Fibroblast of lung (primary cell): ENCODE data around the gene SLC16A10. TPM values are rescaled to one million over a fixed set of nuclear protein-coding genes. Genes with fewer than 3 reads are reported as not detected.
A peak's percentile ranks its signal among the peaks of the same experiment; 100 is the strongest.

Experiments
- DNase-seq, 2 donors: peaks; one replicate each; pipeline versions ENCODE4 v3.0.0 to v3.0.0-alpha.2; 2010; ENCODE audit warnings: low read depth in 2 of 2
- H2AFZ ChIP-seq: 2 replicates; pipeline ENCODE4 v1.5.1; 2012; ENCODE audit warnings: low read length, control low read depth, inconsistent platforms
- H3K27ac ChIP-seq: 2 replicates; pipeline ENCODE4 v1.5.1; 2011; ENCODE audit warnings: low read length, control low read depth; ENCODE audit not compliant: insufficient read depth
- H3K27me3 ChIP-seq: 2 replicates; pipeline ENCODE4 v1.5.1; 2011; ENCODE audit warnings: mild to moderate bottlenecking, low read length; ENCODE audit not compliant: control insufficient read depth, insufficient read depth
- H3K36me3 ChIP-seq: 2 replicates; pipeline ENCODE4 v1.5.1; 2011; ENCODE audit warnings: low read length; ENCODE audit not compliant: control insufficient read depth, insufficient read depth
- H3K4me1 ChIP-seq: 2 replicates; pipeline ENCODE4 v1.5.1; 2011; ENCODE audit warnings: low read length; ENCODE audit not compliant: control insufficient read depth, insufficient read depth; ENCODE audit errors: extremely low read depth
- H3K4me2 ChIP-seq: 2 replicates; pipeline ENCODE4 v1.5.1; 2011; ENCODE audit warnings: low read length, control low read depth; ENCODE audit not compliant: insufficient read depth; ENCODE audit errors: extremely low read depth
- H3K4me3 ChIP-seq, 4 experiments: fragments of 200-600 bp in 1 of 4; sonication (generic) in 1 of 4; replicated peaks in 1 of 4; 2 replicates each; pipeline ENCODE4 v1.5.1; 2011 to 2016; ENCODE audit warnings: low read length in 4 of 4, low read depth in 3 of 4, mild to moderate bottlenecking in 3 of 4, control low read depth in 2 of 4, inconsistent platforms in 1 of 4, mixed read lengths in 1 of 4; ENCODE audit not compliant: insufficient read depth in 1 of 4; ENCODE audit errors: control extremely low read depth in 1 of 4
- H3K79me2 ChIP-seq: 2 replicates; pipeline ENCODE4 v1.5.1; 2012; ENCODE audit warnings: mild to moderate bottlenecking, low read length, inconsistent platforms; ENCODE audit not compliant: control insufficient read depth, insufficient read depth
- H3K9ac ChIP-seq: 2 replicates; pipeline ENCODE4 v1.5.1; 2011; ENCODE audit warnings: mild to moderate bottlenecking, low read length, control low read depth; ENCODE audit not compliant: insufficient read depth
- H3K9me3 ChIP-seq: 2 replicates; pipeline ENCODE4 v1.5.1; 2012; ENCODE audit warnings: low read depth, low read length; ENCODE audit not compliant: control insufficient read depth, insufficient read depth
- H4K20me1 ChIP-seq: 2 replicates; pipeline ENCODE4 v1.5.1; 2011; ENCODE audit warnings: low read length; ENCODE audit not compliant: control insufficient read depth, insufficient read depth; ENCODE audit errors: extremely low read depth
- EZH2 ChIP-seq: IDR thresholded peaks from 2 replicates; pipeline ENCODE4 v1.5.1; 2012; ENCODE audit warnings: low read length, control low read depth, mild to moderate bottlenecking; ENCODE audit errors: missing control alignments
- polyA plus RNA-seq, 2 donors: library from polyadenylated mRNA; depleted of rRNA in 1 of 2; stranded (reverse) in 1 of 2; unstranded in 1 of 2; fragments of >200 nt; gene quantifications; 2 replicates each; pipeline ENCODE4 v1.2.1, GENCODE V29; 2011 to 2012; ENCODE audit warnings: missing spikeins in 1 of 2
- total RNA-seq: library from RNA; depleted of rRNA; stranded (reverse); fragments of >200 nt; gene quantifications from 2 replicates; pipeline ENCODE4 v1.2.1, GENCODE V29; 2014
- TF ChIP-seq, protein P1 (sequence below), 2 donors: IDR thresholded peaks in 1 of 2; conservative IDR thresholded peaks in 1 of 2; 1 replicate in 1 of 2; 2 replicates in 1 of 2; pipeline ENCODE4 v1.5.1; 2011 to 2012; ENCODE audit warnings: low read length in 2 of 2, control low read depth in 1 of 2, inconsistent platforms in 1 of 2, low read depth in 1 of 2, mild to moderate bottlenecking in 1 of 2

Gene SLC16A10
- total and polyA plus RNA-seq, 2 donors (not counting 1 experiment from before 2014, with no cell fraction given): not detected

GRCh38 chr6:111280445-111280955, 193.2 kb downstream of the SLC16A10 start:
- Histone ChIP-seq H4K20me1 (no peaks in the 10 kb centered on the region), H2AFZ (no peak overlapping the region), H3K79me2 (no peaks in the 10 kb centered on the region), H3K4me1 (no peaks in the 10 kb centered on the region), H3K9me3 (no peaks in the 10 kb centered on the region), H3K4me2 (no peak overlapping the region), H3K36me3 (peaks cover 5% of the 10 kb centered on the region), H3K27ac (no peak overlapping the region), H3K4me3 (no peak overlapping the region), H3K9ac (no peak overlapping the region), H3K27me3 (no peaks in the 10 kb centered on the region)
- TF ChIP-seq EZH2: no peak
- TF ChIP-seq, protein P1, sequence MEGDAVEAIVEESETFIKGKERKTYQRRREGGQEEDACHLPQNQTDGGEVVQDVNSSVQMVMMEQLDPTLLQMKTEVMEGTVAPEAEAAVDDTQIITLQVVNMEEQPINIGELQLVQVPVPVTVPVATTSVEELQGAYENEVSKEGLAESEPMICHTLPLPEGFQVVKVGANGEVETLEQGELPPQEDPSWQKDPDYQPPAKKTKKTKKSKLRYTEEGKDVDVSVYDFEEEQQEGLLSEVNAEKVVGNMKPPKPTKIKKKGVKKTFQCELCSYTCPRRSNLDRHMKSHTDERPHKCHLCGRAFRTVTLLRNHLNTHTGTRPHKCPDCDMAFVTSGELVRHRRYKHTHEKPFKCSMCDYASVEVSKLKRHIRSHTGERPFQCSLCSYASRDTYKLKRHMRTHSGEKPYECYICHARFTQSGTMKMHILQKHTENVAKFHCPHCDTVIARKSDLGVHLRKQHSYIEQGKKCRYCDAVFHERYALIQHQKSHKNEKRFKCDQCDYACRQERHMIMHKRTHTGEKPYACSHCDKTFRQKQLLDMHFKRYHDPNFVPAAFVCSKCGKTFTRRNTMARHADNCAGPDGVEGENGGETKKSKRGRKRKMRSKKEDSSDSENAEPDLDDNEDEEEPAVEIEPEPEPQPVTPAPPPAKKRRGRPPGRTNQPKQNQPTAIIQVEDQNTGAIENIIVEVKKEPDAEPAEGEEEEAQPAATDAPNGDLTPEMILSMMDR (conservative IDR thresholded peaks at IDR 0.05 in 1 of 2, IDR thresholded peaks at IDR 0.05 in 1 of 2; ENCODE audit: low read depth in 1 of 2, low read length in 2 of 2): no peak
- DNase-seq: peak in 1 of 2 donors; percentile 45

Other genes starting within 250 kb of the SLC16A10 start
- 33.4 and 33.9 TPM in 2 replicates for gene AMD1, start 212.7 kb upstream of the SLC16A10 start, total RNA-seq
- gene AMD1, start 212.7 kb upstream of the SLC16A10 start, polyA plus RNA-seq: 92.5 and 107 TPM in 2 replicates
- 44.3 and 47.3 TPM in 2 replicates for gene GTF3C6, start 128.8 kb upstream of the SLC16A10 start, total RNA-seq
- 74.4 and 90.5 TPM in 2 replicates for gene GTF3C6, start 128.8 kb upstream of the SLC16A10 start, polyA plus RNA-seq
- 27.4 and 28.5 TPM in 2 replicates for gene RPF2, start 105.5 kb upstream of the SLC16A10 start, total RNA-seq
- 36.4 and 40.0 TPM in 2 replicates for gene RPF2, start 105.5 kb upstream of the SLC16A10 start, polyA plus RNA-seq